Measurements from ENCODE around the gene FBXO41. TPM values are rescaled to one million over a fixed set of nuclear protein-coding genes. Genes with fewer than 3 reads are reported as not detected.

FBXO41 gene
- total RNA-seq, 1 donor from 2014 or later = 1.5 TPM

- Histone ChIP-seq H3K79me2 (ENCODE audit: low read depth) (no peaks in the 10 kb centered on the region), H4K20me1 (ENCODE audit: low read depth) (peaks cover 43% of the 10 kb centered on the region), H3K4me2 (no peak overlapping the region), H3K27me3 (no peaks in the 10 kb centered on the region), H3K4me1 (peaks cover 10% of the 10 kb centered on the region), H2AFZ (replicated peaks) (no peak overlapping the region), H3F3A (ENCODE audit: low read depth) (peaks cover 19% of the 10 kb centered on the region), H3K4me3 (no peak overlapping the region), H3K9me3 (ENCODE audit: low read depth) (no peaks in the 10 kb centered on the region), H3K9ac (no peak overlapping the region), H3K27ac (no peak overlapping the region), H3K36me3 (peaks cover 3% of the 10 kb centered on the region)
- no peak for DNase-seq (ENCODE audit: low spot score)
- H3K4me1 Mint-ChIP-seq = no peaks in the 10 kb centered on the region
- no peak overlapping the region for H3K27ac Mint-ChIP-seq
- no peaks in the 10 kb centered on the region for H3K27me3 Mint-ChIP-seq (ENCODE audit: insufficient read depth, low read depth)
- peaks cover 36% of the 10 kb centered on the region for H3K36me3 Mint-ChIP-seq
- no peaks in the 10 kb centered on the region for H3K9me3 Mint-ChIP-seq
- no peak overlapping the region for H3K4me3 Mint-ChIP-seq
- TF ChIP-seq EZH2phosphoT487 (IDR thresholded peaks at IDR 0.05) (no peak), EZH2 (IDR thresholded peaks at IDR 0.05) (no peak), CTCF (IDR thresholded peaks at IDR 0.05) (no peak)
Observed at GRCh38 chr2:73253400-73253799, 30.9 kb downstream of the FBXO41 start.

DNA sequence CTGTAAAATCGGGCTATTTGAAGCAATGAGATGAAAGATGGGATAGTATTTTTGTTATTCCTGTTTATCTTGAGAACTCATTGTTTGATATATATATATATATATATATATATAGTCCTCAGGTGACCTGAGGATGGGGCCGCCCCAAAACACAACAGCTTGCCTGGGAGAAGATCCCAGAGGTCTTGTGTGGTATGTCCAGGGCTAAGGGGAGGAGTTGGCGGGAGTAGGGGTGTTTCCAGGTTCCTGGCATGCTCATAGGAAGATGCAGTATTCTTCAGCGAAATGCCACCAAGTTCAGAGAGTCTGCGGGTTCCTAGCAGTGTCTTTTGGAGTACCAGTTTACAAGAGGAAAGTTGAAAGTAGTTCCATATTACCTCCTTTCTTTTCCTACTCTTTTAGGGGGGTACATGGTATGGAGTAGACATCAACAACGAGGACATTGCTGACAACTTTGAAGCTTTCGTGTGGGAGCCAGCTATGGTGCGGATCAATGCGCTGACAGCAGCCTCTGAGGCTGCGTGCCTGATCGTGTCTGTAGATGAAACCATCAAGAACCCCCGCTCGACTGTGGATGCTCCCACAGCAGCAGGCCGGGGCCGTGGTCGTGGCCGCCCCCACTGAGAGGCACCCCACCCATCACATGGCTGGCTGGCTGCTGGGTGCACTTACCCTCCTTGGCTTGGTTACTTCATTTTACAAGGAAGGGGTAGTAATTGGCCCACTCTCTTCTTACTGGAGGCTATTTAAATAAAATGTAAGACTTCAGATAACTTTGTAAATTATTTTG is 31.8 kb downstream of the FBXO41 start:
- Histone ChIP-seq H3K27ac (no peak overlapping the region), H2AFZ (replicated peaks) (no peak overlapping the region), H3K9me3 (ENCODE audit: low read depth) (no peaks in the 10 kb centered on the region), H4K20me1 (ENCODE audit: low read depth) (peaks cover 47% of the 10 kb centered on the region), H3K36me3 (peaks cover 7% of the 10 kb centered on the region), H3K79me2 (ENCODE audit: low read depth) (no peaks in the 10 kb centered on the region), H3F3A (ENCODE audit: low read depth) (peaks cover 19% of the 10 kb centered on the region), H3K27me3 (no peaks in the 10 kb centered on the region), H3K9ac (no peak overlapping the region), H3K4me2 (no peak overlapping the region), H3K4me1 (peaks cover 10% of the 10 kb centered on the region), H3K4me3 (no peak overlapping the region)
- Mint-ChIP-seq H3K9me3 (no peaks in the 10 kb centered on the region), H3K36me3 (peaks cover 39% of the 10 kb centered on the region), H3K4me1 (no peaks in the 10 kb centered on the region), H3K4me3 (no peak overlapping the region), H3K27ac (no peak overlapping the region), H3K27me3 (ENCODE audit: insufficient read depth, low read depth) (peaks cover 2% of the 10 kb centered on the region)
- TF ChIP-seq CTCF (IDR thresholded peaks at IDR 0.05) (no peak), EZH2phosphoT487 (IDR thresholded peaks at IDR 0.05) (no peak), EZH2 (IDR thresholded peaks at IDR 0.05) (no peak)
- no peak for DNase-seq (ENCODE audit: low spot score)

- Histone ChIP-seq H3K4me2 (no peak overlapping the region), H3K79me2 (ENCODE audit: low read depth) (no peaks in the 10 kb centered on the region), H3K9ac (no peak overlapping the region), H3F3A (ENCODE audit: low read depth) (peaks cover 13% of the 10 kb centered on the region), H3K27me3 (no peaks in the 10 kb centered on the region), H2AFZ (replicated peaks) (no peak overlapping the region), H3K4me1 (peaks cover 5% of the 10 kb centered on the region), H4K20me1 (ENCODE audit: low read depth) (peaks cover 48% of the 10 kb centered on the region), H3K4me3 (no peak overlapping the region), H3K36me3 (peaks cover 14% of the 10 kb centered on the region), H3K9me3 (ENCODE audit: low read depth) (no peaks in the 10 kb centered on the region), H3K27ac (no peak overlapping the region)
- DNase-seq (ENCODE audit: low spot score) = no peak
- Mint-ChIP-seq H3K4me3 (no peak overlapping the region), H3K4me1 (no peaks in the 10 kb centered on the region), H3K9me3 (no peaks in the 10 kb centered on the region), H3K27ac (no peak overlapping the region), H3K36me3 (peaks cover 44% of the 10 kb centered on the region), H3K27me3 (ENCODE audit: insufficient read depth, low read depth) (peaks cover 2% of the 10 kb centered on the region)
- TF ChIP-seq EZH2 (IDR thresholded peaks at IDR 0.05) = no peak
- TF ChIP-seq CTCF (IDR thresholded peaks at IDR 0.05) = no peak
- TF ChIP-seq EZH2phosphoT487 (IDR thresholded peaks at IDR 0.05) = no peak
Observed at GRCh38 chr2:73250872-73251846, 33.1 kb downstream of the FBXO41 start.

Measured in neural progenitor cell (in vitro differentiated cells).